ENCODE measurements around the gene AP1S3. TPM values are rescaled to one million over a fixed set of nuclear protein-coding genes. Genes with fewer than 3 reads are reported as not detected.

Gene AP1S3
- total RNA-seq, 1 experiment from 2014 or later = 66.3 TPM

- no TSS peak for BruUV-seq (replicated peaks)
- Histone ChIP-seq H3K4me1 (ENCODE audit: control insufficient read depth, insufficient read depth, low read length) (peaks cover 52% of the 10 kb centered on the region), H3K36me3 (ENCODE audit: control insufficient read depth, insufficient read depth, low read length) (no peaks in the 10 kb centered on the region), H3K27me3 (ENCODE audit: control insufficient read depth, insufficient read depth, low read length) (no peaks in the 10 kb centered on the region), H3K9me3 (ENCODE audit: control insufficient read depth, insufficient read depth, low read depth, low read length) (no peaks in the 10 kb centered on the region), H3K27ac (ENCODE audit: low read length) (peak overlapping the region; percentile 72), H3K4me3 (ENCODE audit: low read depth in 2 of 2, low read length in 2 of 2) (no peak overlapping the region)
- in situ Hi-C loops (cut with HindIII; ENCODE audit: low pct_unique_long_range_greater_than_20kb, low sequenced_read_pairs) = no loop called here
- POLR2A ChIA-PET = no interaction called here
- no peak for TF ChIP-seq SIN3A (IDR thresholded peaks at IDR 0.05; ENCODE audit: borderline replicate concordance, insufficient read depth, low read depth, low read length)
- TF ChIP-seq CTCF (IDR thresholded peaks at IDR 0.05) = peak; percentile 73; the same call in 1 of the 2 replicates
- no peak for TF ChIP-seq POLR2AphosphoS5 (IDR thresholded peaks at IDR 0.05; ENCODE audit: low read depth, low read length)
- no peak for TF ChIP-seq TCF7L2 (IDR thresholded peaks at IDR 0.05; ENCODE audit: low read depth, low read length)
- TF ChIP-seq REST (IDR thresholded peaks at IDR 0.05; ENCODE audit: insufficient read depth in 1 of 2, low read depth in 2 of 2, low read length in 1 of 2) = no peak
- CTCF ChIA-PET = interaction anchor here (0.5 to 2.2 kb wide), 10 partner anchors 16 to 833 kb away, joined by 3 to 13 read pairs (median 6); no protein-coding TSS in a partner anchor
- ATAC-seq = peak; percentile 64
- no peak for DNase-seq (ENCODE audit: low read depth, low spot score)
- intact Hi-C loops (cut with micrococcal nuclease; ENCODE audit: unreplicated experiment) = loop anchor here (2.0 kb wide), 1 partner anchor 827 kb away; no protein-coding TSS in a partner anchor
Observed at GRCh38 chr2:223797811-223798721, 39.3 kb downstream of the AP1S3 start.

GRCh38 chr2:223797037-223797436 lies 40.3 kb downstream of the AP1S3 start:
- Histone ChIP-seq H3K27ac (ENCODE audit: low read length) (peak overlapping the region; percentile 73), H3K36me3 (ENCODE audit: control insufficient read depth, insufficient read depth, low read length) (no peaks in the 10 kb centered on the region), H3K4me1 (ENCODE audit: control insufficient read depth, insufficient read depth, low read length) (peaks cover 50% of the 10 kb centered on the region), H3K4me3 (ENCODE audit: low read depth in 2 of 2, low read length in 2 of 2) (no peak overlapping the region), H3K9me3 (ENCODE audit: control insufficient read depth, insufficient read depth, low read depth, low read length) (no peaks in the 10 kb centered on the region; the same call in 1 of the 2 replicates), H3K27me3 (ENCODE audit: control insufficient read depth, insufficient read depth, low read length) (no peaks in the 10 kb centered on the region)
- intact Hi-C loops (cut with micrococcal nuclease; ENCODE audit: unreplicated experiment) (no loop called here), in situ Hi-C loops (cut with HindIII; ENCODE audit: low pct_unique_long_range_greater_than_20kb, low sequenced_read_pairs) (no loop called here)
- ChIA-PET POLR2A (no interaction called here), CTCF (interaction anchor here (0.7 to 2.2 kb wide), 8 partner anchors 17 to 825 kb away, joined by 3 to 13 read pairs (median 6); no protein-coding TSS in a partner anchor)
- no peak for TF ChIP-seq SIN3A (IDR thresholded peaks at IDR 0.05; ENCODE audit: borderline replicate concordance, insufficient read depth, low read depth, low read length)
- no peak for TF ChIP-seq POLR2AphosphoS5 (IDR thresholded peaks at IDR 0.05; ENCODE audit: low read depth, low read length)
- TF ChIP-seq CTCF (IDR thresholded peaks at IDR 0.05) = no peak
- no peak for TF ChIP-seq TCF7L2 (IDR thresholded peaks at IDR 0.05; ENCODE audit: low read depth, low read length)
- no peak for TF ChIP-seq REST (IDR thresholded peaks at IDR 0.05; ENCODE audit: insufficient read depth in 1 of 2, low read depth in 2 of 2, low read length in 1 of 2)
- no TSS peak for BruUV-seq (replicated peaks)
- DNase-seq (ENCODE audit: low read depth, low spot score) (no peak), ATAC-seq (peak; percentile 67)
